Measurements from ENCODE around the gene CACNA1C.

CACNA1C gene

GRCh38 chr12:2387103-2387834 is 334.5 kb downstream of the CACNA1C start:
- no peak overlapping the region for H3K4me3 ChIP-seq (ENCODE audit: low read depth, low read length)
- TF ChIP-seq, protein P1, sequence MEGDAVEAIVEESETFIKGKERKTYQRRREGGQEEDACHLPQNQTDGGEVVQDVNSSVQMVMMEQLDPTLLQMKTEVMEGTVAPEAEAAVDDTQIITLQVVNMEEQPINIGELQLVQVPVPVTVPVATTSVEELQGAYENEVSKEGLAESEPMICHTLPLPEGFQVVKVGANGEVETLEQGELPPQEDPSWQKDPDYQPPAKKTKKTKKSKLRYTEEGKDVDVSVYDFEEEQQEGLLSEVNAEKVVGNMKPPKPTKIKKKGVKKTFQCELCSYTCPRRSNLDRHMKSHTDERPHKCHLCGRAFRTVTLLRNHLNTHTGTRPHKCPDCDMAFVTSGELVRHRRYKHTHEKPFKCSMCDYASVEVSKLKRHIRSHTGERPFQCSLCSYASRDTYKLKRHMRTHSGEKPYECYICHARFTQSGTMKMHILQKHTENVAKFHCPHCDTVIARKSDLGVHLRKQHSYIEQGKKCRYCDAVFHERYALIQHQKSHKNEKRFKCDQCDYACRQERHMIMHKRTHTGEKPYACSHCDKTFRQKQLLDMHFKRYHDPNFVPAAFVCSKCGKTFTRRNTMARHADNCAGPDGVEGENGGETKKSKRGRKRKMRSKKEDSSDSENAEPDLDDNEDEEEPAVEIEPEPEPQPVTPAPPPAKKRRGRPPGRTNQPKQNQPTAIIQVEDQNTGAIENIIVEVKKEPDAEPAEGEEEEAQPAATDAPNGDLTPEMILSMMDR (IDR thresholded peaks at IDR 0.05; ENCODE audit: low read depth, low read length) = no peak

DNA sequence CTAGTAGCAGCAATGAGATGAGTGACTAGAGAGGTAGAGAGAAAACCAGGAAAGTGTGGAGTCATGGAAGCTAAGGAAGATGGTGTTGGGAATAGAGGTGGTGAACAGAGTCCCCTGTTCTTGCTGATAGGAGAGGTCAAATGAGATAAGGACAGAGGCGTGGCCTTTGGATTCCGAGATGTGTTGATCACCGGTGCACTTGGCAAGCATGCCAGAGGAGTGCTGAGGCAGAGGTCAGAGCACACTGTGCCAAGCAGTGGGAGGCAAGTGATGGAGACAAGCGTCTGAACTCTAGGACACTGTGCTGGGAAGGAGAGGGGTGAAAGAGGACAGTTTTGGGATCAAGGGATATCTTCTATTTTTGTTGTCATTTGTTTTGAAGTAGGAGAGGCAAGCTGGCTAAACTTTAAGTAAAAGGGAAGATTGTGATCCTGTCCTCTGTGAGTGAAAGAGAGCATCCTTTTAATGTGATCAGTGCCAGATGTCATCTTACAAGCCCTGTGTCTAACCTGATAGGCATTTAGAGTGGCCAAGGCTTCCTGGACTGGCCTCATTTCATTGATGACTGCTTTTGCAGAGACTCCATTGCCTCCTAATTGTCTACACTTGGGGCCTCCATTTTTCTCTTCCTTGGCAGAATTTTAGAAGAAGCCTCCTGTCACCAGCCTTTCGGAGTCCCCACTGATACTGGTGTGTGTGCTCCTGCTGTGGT is 336.4 kb downstream of the CACNA1C start:
- TF ChIP-seq, protein P1 (IDR thresholded peaks at IDR 0.05; ENCODE audit: low read depth, low read length) = no peak
- H3K4me3 ChIP-seq (ENCODE audit: low read depth, low read length) = no peak overlapping the region

- H3K4me3 ChIP-seq (ENCODE audit: low read depth, low read length) = no peak overlapping the region
- TF ChIP-seq, protein P1 (IDR thresholded peaks at IDR 0.05; ENCODE audit: low read depth, low read length) = no peak
These were observed 337.3 kb downstream of the CACNA1C start for GRCh38 chr12:2390133-2390532.

GRCh38 chr12:2390850-2391390 is 338.1 kb downstream of the CACNA1C start:
- H3K4me3 ChIP-seq (ENCODE audit: low read depth, low read length) = no peak overlapping the region
- TF ChIP-seq, protein P1 (IDR thresholded peaks at IDR 0.05; ENCODE audit: low read depth, low read length) = no peak

GRCh38 chr12:2391740-2392331 is 339.0 kb downstream of the CACNA1C start:
- TF ChIP-seq, protein P1 (IDR thresholded peaks at IDR 0.05; ENCODE audit: low read depth, low read length) = no peak

DNA sequence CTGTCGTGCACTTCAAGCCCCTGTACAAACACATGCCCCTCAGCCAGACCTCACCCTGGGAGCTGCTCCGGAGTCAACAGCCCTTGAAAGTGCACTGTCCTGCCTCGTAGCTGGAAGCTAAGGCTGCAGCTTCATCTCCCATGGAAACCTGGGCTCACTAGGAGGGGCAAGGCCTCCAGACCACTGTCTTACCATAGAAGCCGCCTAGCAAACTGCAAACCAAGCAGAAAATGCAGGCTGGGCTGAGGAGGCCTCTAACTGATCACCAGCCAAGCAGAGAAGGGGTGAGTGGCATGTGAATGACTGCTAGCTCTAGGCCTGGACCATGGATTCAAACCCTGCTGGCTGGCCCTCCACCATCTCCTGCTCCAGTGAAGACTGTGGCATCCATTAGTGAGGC is 340.2 kb downstream of the CACNA1C start:
- H3K4me3 ChIP-seq (ENCODE audit: low read depth, low read length) = no peak overlapping the region
- TF ChIP-seq, protein P1 (IDR thresholded peaks at IDR 0.05; ENCODE audit: low read depth, low read length) = no peak

More at GRCh38 chr12:2391740-2392331, 339.0 kb downstream of the CACNA1C start:
- no peak overlapping the region for H3K4me3 ChIP-seq (ENCODE audit: low read depth, low read length)

All from WI38 (cell line).